Right forelimb (tissue), 1 donor: ENCODE results near the gene PCK2.

Experiments used
- DNase-seq: peaks from one replicate; pipeline ENCODE4 v3.0.0-alpha.2; 2018

The PCK2 gene

DNA sequence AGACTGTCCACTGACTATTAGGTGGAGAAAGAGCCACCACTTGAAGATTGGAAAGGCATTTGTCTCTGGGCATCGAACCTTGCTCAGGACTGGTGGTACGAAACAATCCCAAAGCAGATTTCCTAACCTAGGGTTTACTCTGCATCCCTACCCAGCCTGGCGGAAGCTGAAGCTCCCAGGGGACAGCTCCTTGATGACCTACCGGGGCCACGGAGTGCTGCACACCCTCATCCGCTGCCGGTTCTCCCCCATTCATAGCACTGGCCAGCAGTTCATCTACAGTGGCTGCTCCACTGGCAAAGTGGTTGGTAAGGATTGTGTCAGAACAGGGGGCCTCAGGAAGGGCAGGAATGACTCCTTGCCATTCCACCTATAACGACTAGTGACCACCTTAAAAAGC lies 27.1 kb downstream of the PCK2 start:
- DNase-seq, result no peak

DNA sequence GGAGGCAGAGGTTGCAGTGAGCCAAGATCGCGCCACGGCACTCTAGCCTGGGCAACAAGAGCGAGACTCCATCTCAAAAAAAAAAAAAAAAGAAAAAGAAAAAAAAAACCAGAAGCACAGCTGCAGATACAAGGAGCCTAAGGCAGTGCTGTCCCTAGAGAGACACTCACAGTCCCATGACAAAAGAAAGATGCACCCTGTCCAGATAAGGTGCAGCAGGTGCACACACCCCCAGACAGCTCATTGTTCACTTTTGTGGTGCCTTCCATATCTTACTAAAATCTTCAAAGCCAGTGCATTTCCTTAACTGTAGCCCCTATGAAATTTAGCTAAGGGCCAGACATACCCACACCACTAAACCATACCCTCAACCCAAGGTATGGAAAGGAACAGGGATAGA lies 28.3 kb downstream of the PCK2 start:
- no peak for DNase-seq

- DNase-seq, result no peak
Measured at GRCh38 chr14:24122898-24123297, 28.8 kb downstream of the PCK2 start.

GRCh38 chr14:24123424-24124417 lies 29.6 kb downstream of the PCK2 start:
- no peak for DNase-seq

- DNase-seq, result no peak
Measured at GRCh38 chr14:24126939-24127338, 32.8 kb downstream of the PCK2 start.

- DNase-seq, result no peak
Measured at GRCh38 chr14:24127673-24128072, 33.6 kb downstream of the PCK2 start.

GRCh38 chr14:24129410-24129998 lies 35.4 kb downstream of the PCK2 start:
- no peak for DNase-seq

DNA sequence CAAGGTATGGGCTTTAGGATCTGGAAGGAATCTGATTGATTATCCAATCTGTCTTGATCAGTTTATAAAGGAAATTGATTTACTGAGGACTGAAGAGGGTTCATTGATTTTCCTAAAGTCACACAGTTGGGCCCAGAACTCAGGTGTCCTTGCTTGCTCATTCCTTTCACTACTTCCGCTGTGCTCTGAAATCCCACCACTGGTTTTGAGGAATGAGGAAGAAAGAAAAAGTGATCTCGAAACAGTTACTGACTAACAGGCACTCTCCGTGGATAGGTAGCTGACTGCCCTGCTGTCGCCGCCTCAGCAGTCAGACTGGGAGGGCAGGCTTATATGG lies 36.2 kb downstream of the PCK2 start, which contains the start of gene FITM1:
Gene FITM1, plus strand, starts transcription at position 280 of the 337 bp plus-strand sequence. CDS start 905 bp downstream, outside the sequence.
- DNase-seq, result no peak

DNA sequence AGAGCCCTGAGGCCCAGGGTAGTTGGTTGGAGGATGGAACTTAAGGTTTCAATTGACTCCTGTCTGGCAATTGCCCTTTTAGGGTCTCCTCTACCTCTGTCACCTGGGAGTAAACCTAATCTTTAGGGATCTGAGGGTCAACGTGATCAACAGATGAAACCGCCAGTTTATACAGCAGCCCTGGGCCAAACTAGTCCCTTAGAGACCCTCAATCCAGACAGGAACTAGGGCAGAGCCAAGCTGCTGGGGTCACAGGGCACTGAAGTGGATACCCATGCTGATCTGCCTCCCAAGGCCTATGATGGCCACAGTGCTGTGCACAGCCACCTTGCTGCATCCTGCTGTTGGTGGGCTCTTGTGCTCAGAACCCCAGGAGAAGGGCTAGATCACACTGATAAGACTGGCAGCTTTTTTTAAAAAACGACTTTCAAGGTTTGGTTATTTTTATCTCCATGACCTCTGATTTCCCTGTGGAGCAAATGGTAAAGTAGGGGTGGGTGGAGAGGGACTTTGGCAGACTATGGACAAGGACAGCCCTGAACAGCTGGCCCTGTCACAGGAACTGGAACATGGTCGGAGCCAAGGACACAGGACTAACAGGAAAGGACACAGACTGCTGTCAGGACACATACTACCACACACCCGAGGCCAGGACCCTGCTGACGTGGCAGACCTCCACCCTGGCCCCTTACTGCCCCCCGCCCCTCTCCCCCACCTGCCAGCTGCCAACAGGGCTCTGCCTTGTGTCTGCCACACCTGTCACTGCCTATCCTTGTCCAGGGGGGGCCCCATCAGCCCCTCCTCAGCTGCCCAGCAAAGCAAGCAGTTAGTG lies 36.8 kb downstream of the PCK2 start:
- DNase-seq, result peak; percentile 72

DNA sequence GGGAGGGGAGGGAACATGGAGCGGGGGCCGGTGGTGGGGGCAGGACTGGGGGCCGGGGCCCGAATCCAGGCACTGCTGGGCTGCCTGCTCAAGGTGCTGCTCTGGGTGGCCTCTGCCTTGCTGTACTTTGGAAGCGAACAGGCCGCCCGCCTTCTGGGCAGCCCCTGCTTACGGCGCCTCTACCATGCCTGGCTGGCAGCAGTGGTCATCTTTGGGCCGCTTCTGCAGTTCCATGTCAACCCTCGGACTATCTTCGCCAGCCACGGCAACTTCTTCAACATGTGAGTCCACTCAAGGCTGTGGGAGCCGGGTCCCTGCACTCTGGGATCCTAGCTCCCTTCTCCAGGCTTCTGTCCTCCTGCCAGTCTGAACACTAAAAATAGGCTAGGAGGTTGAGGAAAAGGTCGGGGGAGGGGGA lies 37.4 kb downstream of the PCK2 start:
- DNase-seq, result no peak

DNA sequence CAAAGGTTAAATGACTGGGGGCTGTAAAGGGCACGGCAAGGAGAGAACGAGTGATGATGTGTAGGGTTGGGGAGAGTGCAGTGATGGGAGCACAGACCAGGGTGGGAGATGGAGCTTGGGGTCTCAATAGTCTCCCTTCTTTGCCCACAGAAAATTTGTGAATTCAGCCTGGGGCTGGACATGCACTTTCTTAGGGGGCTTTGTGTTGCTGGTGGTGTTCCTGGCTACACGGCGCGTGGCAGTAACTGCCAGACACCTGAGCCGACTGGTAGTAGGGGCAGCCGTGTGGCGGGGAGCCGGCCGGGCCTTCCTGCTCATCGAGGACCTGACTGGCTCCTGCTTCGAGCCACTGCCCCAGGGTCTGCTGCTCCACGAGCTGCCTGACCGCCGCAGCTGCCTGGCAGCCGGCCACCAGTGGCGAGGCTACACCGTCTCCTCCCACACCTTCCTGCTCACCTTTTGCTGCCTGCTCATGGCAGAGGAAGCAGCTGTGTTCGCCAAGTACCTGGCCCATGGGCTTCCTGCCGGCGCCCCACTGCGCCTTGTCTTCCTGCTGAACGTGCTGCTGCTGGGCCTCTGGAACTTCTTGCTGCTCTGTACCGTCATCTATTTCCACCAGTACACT lies 38.1 kb downstream of the PCK2 start:
- DNase-seq, result no peak

- no peak for DNase-seq
Measured at GRCh38 chr14:24132976-24133375, 38.9 kb downstream of the PCK2 start.

- DNase-seq, result no peak
Measured at GRCh38 chr14:24133735-24134134, 39.6 kb downstream of the PCK2 start.

- no peak for DNase-seq
Measured at GRCh38 chr14:24135584-24135833, 41.4 kb downstream of the PCK2 start.

DNA sequence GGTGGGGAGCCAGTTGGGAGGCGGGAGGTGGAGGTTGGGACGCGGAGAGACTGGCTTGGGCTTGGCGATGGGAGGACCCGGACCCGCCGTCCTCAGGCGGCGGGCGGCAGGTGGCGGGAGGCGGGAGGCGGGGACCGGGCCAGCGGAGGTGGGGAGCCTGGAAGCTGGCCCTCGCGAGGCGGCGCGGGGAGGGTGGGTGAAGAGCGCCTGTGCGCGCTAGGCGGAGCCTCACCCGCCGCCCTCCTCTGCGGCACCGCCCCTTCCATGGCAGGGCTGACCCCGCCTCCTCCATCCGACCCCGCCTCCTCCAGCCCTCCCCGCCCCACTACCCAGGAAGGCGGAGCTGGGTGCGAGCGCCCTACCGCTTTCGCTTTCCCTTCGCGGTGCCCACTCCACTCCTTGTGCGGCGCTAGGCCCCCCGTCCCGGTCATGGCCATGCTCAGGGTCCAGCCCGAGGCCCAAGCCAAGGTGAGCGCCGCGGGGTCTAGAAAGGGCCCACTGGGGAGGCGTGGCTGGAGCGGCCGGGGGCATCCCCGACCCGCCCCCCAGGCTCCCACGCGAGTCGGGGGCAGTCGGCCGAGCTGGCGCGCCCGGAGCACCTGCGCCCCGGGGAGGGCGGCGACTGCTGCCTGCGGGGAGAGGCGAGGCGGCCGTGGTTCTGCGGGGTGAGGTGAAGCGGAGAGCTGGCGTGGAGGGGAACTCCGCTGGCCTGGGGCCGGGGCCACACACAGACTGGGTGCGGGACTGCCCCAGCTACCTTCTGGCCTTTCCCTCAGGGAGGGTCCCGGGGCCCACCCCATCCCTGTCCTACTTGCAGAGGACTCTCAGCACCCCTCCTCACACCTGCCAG lies 41.9 kb downstream of the PCK2 start, which contains the start of gene PSME1:
Gene PSME1, plus strand, starts transcription at position 361 of the 850 bp plus-strand sequence. Its CDS starts 69 bp downstream, at position 430.
- peak; percentile 95 for DNase-seq

- DNase-seq, result no peak
Measured at GRCh38 chr14:24136684-24137528, 42.8 kb downstream of the PCK2 start.

GRCh38 chr14:24137529-24138395 lies 43.7 kb downstream of the PCK2 start:
- DNase-seq, result no peak

- no peak for DNase-seq
Measured at GRCh38 chr14:24138396-24139271, 44.5 kb downstream of the PCK2 start.
